GM18951 (cell line): ENCODE data around the gene ZNF808.
"Not testable (repeated sequence)": the region's sequence is repeated elsewhere in the genome, so short reads cannot be mapped to it uniquely, and the experiment has no call there.

ENCODE experiments used
- POLR2A ChIP-seq: IDR thresholded peaks from 4 replicates; pipeline ENCODE4 v1.6.1; 2011; ENCODE audit warnings: mild to moderate bottlenecking; ENCODE audit not compliant: insufficient read length, insufficient read depth; ENCODE audit errors: extremely low read depth
- in situ Hi-C: fragments of 300-500 bp; cut with MboI; formaldehyde crosslinking; loops from one replicate; pipeline ENCODE4 v1.12.0; 2022; ENCODE audit warnings: low sequenced_read_pairs, mixed read lengths, inconsistent platforms; ENCODE audit not compliant: unreplicated experiment

Gene ZNF808

GRCh38 chr19:52554216-52554971, 26.9 kb downstream of the ZNF808 start:
- no peak for TF ChIP-seq POLR2A
- in situ Hi-C loops = no loop called here

- no peak for TF ChIP-seq POLR2A
- in situ Hi-C loops = no loop called here
Measured at GRCh38 chr19:52557231-52557995, 29.9 kb downstream of the ZNF808 start.

GRCh38 chr19:52558732-52559445, 31.4 kb downstream of the ZNF808 start:
- in situ Hi-C loops = not testable (repeated sequence)

GRCh38 chr19:52561611-52562010, 34.1 kb downstream of the ZNF808 start:
- in situ Hi-C loops = not testable (repeated sequence)

- no peak for TF ChIP-seq POLR2A
- in situ Hi-C loops = no loop called here
Measured at GRCh38 chr19:52566121-52566520, 38.7 kb downstream of the ZNF808 start.

DNA sequence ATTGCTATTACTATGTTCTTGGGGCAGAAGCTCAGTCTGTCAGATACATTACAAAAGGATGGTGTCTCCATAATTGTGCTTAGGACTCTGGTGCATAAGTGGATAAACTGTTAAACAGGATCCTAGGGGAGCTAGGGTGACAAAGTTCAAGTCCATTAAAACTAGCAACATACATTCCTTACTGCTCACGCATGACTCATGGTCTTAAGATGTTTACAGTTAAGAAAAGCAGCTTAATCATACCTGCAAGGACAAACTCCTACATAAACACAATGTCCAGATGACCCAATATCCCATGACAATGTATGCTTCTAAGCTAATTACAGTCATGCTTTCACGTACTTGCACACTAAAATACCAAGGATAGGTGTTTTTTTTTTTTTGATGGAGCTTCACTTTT, 39.1 kb downstream of the ZNF808 start:
- no peak for TF ChIP-seq POLR2A
- in situ Hi-C loops = no loop called here

DNA sequence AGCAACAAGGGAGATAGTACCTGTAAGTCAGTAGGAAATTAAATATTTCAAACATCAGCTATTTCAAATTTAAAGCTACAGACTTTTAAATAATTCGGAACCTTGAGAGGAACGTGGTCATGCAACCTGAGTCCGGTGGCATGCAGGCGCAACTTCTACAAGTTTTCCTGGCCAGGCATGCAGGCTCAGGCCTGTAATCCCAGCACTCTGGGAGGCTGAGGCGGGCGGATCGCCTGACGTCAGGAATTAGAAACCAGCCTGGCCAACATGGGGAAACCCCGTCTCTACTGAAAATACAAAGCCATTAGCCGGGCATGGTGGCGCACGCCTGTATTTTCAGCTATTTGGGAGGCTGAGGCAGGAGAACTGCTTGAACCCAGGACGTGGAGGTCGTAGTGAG, 40.5 kb downstream of the ZNF808 start:
- no peak for TF ChIP-seq POLR2A
- in situ Hi-C loops = no loop called here

DNA sequence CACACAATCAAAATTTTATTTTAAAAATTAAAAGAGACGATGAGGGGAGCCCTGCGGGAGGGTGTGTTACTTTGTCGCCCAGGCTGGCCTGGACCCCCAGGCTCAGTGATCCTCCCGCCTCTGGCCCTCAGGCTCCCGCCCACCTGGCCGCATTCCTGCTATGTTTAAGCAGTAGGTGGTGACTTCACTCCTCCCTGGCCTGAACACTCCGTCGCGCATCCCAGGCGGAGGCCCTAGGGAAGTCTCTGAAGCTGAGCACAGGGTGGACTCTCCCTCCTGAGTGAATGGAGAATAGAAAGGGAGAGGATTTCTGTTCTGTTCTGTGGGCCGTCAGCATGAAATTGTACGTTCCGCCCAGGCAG, 42.2 kb downstream of the ZNF808 start:
- in situ Hi-C loops = not testable (repeated sequence)

GRCh38 chr19:52570000-52570861, 42.8 kb downstream of the ZNF808 start, which contains the start of gene ZNF701:
TSS of gene ZNF701 (plus strand) at chr19:52570287. CDS start at chr19:52574148, 3,861 bp downstream.
- peak; percentile 93 for TF ChIP-seq POLR2A
- in situ Hi-C loops = no loop called here

DNA sequence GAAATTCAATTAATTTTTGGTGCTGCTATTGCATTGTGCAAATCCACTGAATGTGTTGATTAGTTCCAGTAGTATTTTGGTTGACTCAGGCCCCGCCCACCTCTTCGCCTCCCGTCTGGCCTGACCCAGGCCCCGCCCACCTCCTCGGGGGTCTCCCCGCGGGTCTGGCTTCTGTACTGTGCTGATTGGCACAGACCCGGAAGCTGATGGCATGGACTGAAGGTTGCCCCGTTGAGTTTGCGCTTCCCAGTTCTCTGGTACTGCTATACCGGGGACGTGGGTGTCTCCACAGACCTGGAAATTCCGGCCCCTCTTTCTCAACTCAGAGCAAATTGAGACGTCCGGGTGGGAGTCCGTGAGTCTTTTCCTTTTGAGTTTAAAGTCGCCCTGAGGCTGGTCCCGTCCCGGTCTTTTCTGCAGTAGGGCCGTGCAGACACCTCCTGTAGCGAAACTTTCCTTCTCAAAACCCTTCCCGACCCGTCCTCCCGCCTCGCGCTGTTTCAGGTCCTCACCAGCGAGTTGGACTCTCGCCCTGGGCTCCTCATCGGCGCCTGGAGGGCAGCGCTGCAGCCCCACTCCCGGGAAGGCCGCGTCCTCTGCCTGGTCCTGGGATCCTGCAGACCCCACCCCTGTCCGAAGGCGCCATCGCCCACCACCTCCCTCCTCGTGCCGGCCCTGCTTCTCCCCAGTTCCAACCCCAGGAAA, 57.4 kb downstream of the ZNF808 start:
- in situ Hi-C loops = no loop called here

DNA sequence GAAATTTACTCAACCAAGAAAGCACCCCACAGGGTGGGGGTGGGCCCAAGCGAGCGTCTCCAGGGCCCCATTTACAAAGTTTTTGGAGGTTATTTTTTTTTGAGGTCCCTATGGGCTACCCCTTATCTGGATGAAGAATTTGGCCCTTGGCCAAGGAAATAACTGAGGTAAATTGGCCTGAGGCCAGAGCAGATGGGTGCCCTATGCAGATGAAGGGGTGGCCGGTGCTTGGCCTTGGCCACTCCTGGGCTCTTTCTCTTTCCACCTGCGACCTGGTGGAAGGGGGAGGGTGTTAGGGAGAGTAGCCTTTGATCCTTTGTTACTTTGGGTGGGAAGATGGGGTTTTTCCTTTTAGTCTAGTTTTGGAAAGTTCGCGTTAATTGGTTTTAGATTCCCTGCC, 58.1 kb downstream of the ZNF808 start:
- no peak for TF ChIP-seq POLR2A
- in situ Hi-C loops = no loop called here

More for the DNA sequence above, 57.4 kb downstream of the ZNF808 start:
- no peak for TF ChIP-seq POLR2A

DNA sequence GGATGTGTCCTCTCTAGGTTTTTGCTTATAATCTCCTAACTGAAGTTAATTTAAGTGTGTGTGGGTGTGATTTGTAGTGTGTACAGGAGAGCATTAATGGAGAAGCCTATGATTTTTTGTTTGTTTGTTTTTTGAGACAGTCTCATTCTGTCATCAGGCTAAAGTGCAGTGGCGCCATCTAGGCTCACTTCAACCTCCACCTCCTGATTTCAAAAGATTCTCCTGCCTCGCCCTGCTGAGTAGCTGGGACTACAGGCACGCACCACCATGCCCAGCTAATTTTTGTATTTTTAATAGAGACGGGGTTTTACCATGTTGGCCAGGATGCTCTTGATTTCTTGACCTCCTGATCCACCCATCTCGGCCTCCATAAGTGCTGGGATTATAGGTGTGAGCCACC, 63.3 kb downstream of the ZNF808 start:
- no peak for TF ChIP-seq POLR2A
- in situ Hi-C loops = no loop called here
